A673 (cell line): Measurements from ENCODE around the gene SOST. TPM values are rescaled to one million over a fixed set of nuclear protein-coding genes. Genes with fewer than 3 reads are reported as not detected.

Experiments used
- BruUV-seq: library from RNA; stranded (reverse); fragments of 400-500 nt; replicated peaks from 2 replicates; lab custom pipeline; 2021; lab: Mats Ljungman, UMichigan
- CTCF ChIA-PET: fragments of 300-600 bp; sonication (Branson Sonifier 250); formaldehyde crosslinking; loops from one replicate; lab custom pipeline; 2022; ENCODE audit warnings: antibody characterized with exemption; lab: Charles Lee
- POLR2A ChIA-PET: fragments of 300-600 bp; sonication (Branson Sonifier 250); formaldehyde crosslinking; loops from one replicate; lab custom pipeline; 2022; ENCODE audit warnings: antibody characterized with exemption; ENCODE audit not compliant: low non-redundant PET; lab: Charles Lee
- DNase-seq: peaks from one replicate; pipeline ENCODE4 v3.0.0-alpha.2; 2015; ENCODE audit warnings: low spot score
- H3K27ac ChIP-seq: fragments of 200-600 bp; sonication (generic); 2 replicates; pipeline ENCODE4 v1.5.1; 2016; ENCODE audit warnings: mixed run types, low read depth, mild to moderate bottlenecking, mixed read lengths, antibody characterized with exemption, low read length; ENCODE audit not compliant: poor library complexity, severe bottlenecking
- H3K27me3 ChIP-seq: fragments of 200-600 bp; sonication (generic); replicated peaks from 2 replicates; pipeline ENCODE4 v1.6.1; 2017; ENCODE audit warnings: mixed run types, low read depth, mild to moderate bottlenecking, mixed read lengths, antibody characterized with exemption, low read length; ENCODE audit not compliant: insufficient read depth, poor library complexity
- H3K36me3 ChIP-seq: fragments of 200-600 bp; sonication (generic); 2 replicates; pipeline ENCODE4 v1.6.1; 2016; ENCODE audit warnings: mixed run types, mild to moderate bottlenecking, mixed read lengths, antibody characterized with exemption, low read length; ENCODE audit not compliant: insufficient read depth, poor library complexity, severe bottlenecking
- H3K4me1 ChIP-seq: fragments of 200-600 bp; sonication (generic); 2 replicates; pipeline ENCODE4 v1.6.1; 2017; ENCODE audit warnings: mixed run types, mild to moderate bottlenecking, mixed read lengths, antibody characterized with exemption, low read length; ENCODE audit not compliant: insufficient read depth, poor library complexity, severe bottlenecking
- H3K4me3 ChIP-seq: fragments of 200-600 bp; sonication (generic); 2 replicates; pipeline ENCODE4 v1.5.1; 2016; ENCODE audit warnings: low read depth, mixed run types, mild to moderate bottlenecking, mixed read lengths, low read length; ENCODE audit not compliant: poor library complexity, severe bottlenecking
- H3K9me3 ChIP-seq: fragments of 200-600 bp; sonication (generic); 2 replicates; pipeline ENCODE4 v1.6.1; 2016; ENCODE audit warnings: mixed run types, low read depth, mild to moderate bottlenecking, mixed read lengths, antibody characterized with exemption, low read length; ENCODE audit not compliant: poor library complexity, severe bottlenecking
- CTCF ChIP-seq: fragments of 300-800, 200-600 bp; sonication (generic); conservative IDR thresholded peaks from 2 replicates; pipeline ENCODE4 v1.5.1; 2017; ENCODE audit warnings: low read depth, mild to moderate bottlenecking, antibody characterized with exemption, low read length, moderate library complexity, mixed read lengths
- EZH2 ChIP-seq: fragments of 200-600 bp; sonication (generic); IDR thresholded peaks from 2 replicates; pipeline ENCODE4 v1.6.1; 2017; ENCODE audit warnings: borderline replicate concordance, low read depth, mild to moderate bottlenecking, mixed read lengths, antibody characterized with exemption, low read length; ENCODE audit not compliant: poor library complexity, severe bottlenecking
- intact Hi-C: fragments of 100-400 bp; cut with micrococcal nuclease; formaldehyde crosslinking; loops from one replicate; pipeline ENCODE4 v1.10.0; 2022; ENCODE audit not compliant: unreplicated experiment
- total RNA-seq: library from RNA; stranded (reverse); gene quantifications from 2 replicates; pipeline ENCODE4 v1.2.3, GENCODE V29; 2021

SOST gene
- total RNA-seq, 1 experiment from 2014 or later: not detected

- no peak overlapping the region for H3K4me3 ChIP-seq
- POLR2A ChIA-PET: no interaction called here
- no TSS peak for BruUV-seq
- H3K4me1 ChIP-seq: no peaks in the 10 kb centered on the region
- no peak for DNase-seq
- H3K27ac ChIP-seq: no peak overlapping the region
- intact Hi-C loops: no loop called here
- CTCF ChIA-PET: no interaction called here
- no peak for TF ChIP-seq CTCF
- H3K9me3 ChIP-seq: no peaks in the 10 kb centered on the region
- H3K27me3 ChIP-seq: no peaks in the 10 kb centered on the region
- no peaks in the 10 kb centered on the region for H3K36me3 ChIP-seq
Observed at GRCh38 chr17:43803758-43804157, 45.2 kb upstream of the SOST start.

- POLR2A ChIA-PET: no interaction called here
- intact Hi-C loops: no loop called here
- TF ChIP-seq EZH2 (no peak), CTCF (no peak)
- CTCF ChIA-PET: no interaction called here
- no TSS peak for BruUV-seq
- no peak overlapping the region for H3K27ac ChIP-seq
- H3K9me3 ChIP-seq: no peaks in the 10 kb centered on the region
- no peak overlapping the region for H3K4me3 ChIP-seq
- H3K4me1 ChIP-seq: no peaks in the 10 kb centered on the region
- no peak for DNase-seq
- H3K27me3 ChIP-seq: no peaks in the 10 kb centered on the region
- H3K36me3 ChIP-seq: no peaks in the 10 kb centered on the region
Observed at GRCh38 chr17:43801844-43802243, 43.3 kb upstream of the SOST start.

- no peaks in the 10 kb centered on the region for H3K36me3 ChIP-seq
- ChIA-PET POLR2A (no interaction called here), CTCF (no interaction called here)
- no peaks in the 10 kb centered on the region for H3K4me1 ChIP-seq
- no peaks in the 10 kb centered on the region for H3K27me3 ChIP-seq
- H3K27ac ChIP-seq: no peak overlapping the region
- H3K4me3 ChIP-seq: no peak overlapping the region
- no peaks in the 10 kb centered on the region for H3K9me3 ChIP-seq
- BruUV-seq: no TSS peak
- intact Hi-C loops: no loop called here
- TF ChIP-seq EZH2 (no peak), CTCF (no peak)
- no peak for DNase-seq
Observed at GRCh38 chr17:43800736-43801135, 42.1 kb upstream of the SOST start.
